HTR-8/SVneo (cell line): ENCODE results near the gene HSD11B2.

ENCODE experiments used
- DNase-seq: peaks from one replicate; pipeline ENCODE4 v3.0.0; 2011; ENCODE audit warnings: low spot score, mixed read lengths; ENCODE audit not compliant: insufficient read length
- FAIRE-seq: peaks from 2 replicates; lab custom pipeline; 2011; peaks lifted over from hg19 to GRCh38; lab: Jason Lieb, UNC

Gene HSD11B2

DNA sequence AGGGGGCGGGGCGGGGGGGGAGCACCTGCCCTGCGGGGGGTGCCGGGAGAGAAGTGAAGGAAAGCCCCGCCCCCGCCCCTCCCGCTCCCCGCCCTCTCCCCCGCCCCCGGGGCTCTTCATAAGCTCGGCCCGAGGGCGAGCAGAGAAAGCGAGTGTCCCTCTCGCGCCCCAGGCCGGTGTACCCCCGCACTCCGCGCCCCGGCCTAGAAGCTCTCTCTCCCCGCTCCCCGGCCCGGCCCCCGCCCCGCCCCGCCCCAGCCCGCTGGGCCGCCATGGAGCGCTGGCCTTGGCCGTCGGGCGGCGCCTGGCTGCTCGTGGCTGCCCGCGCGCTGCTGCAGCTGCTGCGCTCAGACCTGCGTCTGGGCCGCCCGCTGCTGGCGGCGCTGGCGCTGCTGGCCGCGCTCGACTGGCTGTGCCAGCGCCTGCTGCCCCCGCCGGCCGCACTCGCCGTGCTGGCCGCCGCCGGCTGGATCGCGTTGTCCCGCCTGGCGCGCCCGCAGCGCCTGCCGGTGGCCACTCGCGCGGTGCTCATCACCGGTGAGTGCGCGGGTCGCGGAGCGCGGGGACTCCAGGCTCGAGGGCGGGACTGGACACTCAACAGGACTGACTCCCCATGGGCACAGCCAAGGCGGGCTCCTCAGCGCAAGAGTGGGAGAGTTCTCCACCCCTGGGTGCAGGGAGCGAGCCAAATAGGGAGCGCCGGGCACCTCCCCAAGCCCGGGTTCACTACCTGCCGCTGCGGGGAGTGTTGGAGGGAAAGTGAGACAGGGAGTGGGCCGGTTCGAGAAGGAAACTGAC, at the start of gene HSD11B2:
Gene HSD11B2, plus strand, starts transcription at position 145 of the 798 bp plus-strand sequence. Its CDS starts 128 bp downstream, at position 273.
- FAIRE-seq (peak; percentile 79), DNase-seq (peak; percentile 58)

- DNase-seq (no peak), FAIRE-seq (no peak)
These were observed 47.6 kb upstream of the HSD11B2 start for GRCh38 chr16:67383284-67383683.

- DNase-seq: no peak
- FAIRE-seq: no peak
These were observed 46.0 kb upstream of the HSD11B2 start for GRCh38 chr16:67384778-67385510.

DNA sequence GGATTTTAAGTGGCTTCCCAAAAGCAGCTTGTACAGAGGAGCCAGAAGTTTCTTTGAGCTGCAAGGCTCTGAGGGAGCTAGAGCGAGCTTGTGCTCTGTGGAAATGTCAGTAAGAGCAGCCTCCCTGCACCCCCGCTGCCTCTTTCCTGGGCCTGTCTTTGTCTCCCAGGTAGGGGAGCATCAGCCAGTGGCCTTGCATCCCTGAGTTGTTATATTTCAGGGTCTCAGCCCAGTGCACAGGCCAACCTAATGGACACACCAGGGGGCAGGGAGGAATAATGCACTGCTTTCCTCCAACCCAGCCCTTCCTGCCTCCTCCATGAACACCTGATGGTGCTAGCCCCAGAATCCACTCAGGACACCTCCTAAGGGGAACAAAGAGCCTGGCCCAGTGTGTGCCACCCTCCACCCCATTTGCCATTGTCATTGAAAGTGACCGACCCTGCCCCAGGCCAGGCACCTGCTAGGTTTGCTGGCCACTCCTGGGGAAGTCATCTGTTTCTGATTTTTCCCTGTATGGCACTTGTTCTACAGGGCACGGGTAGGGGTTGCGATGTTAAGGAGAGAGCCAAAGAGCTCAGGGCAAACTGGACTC, 44.0 kb upstream of the HSD11B2 start:
- FAIRE-seq: no peak
- no peak for DNase-seq

- no peak for FAIRE-seq
These were observed 43.3 kb upstream of the HSD11B2 start for GRCh38 chr16:67387479-67388079.

DNA sequence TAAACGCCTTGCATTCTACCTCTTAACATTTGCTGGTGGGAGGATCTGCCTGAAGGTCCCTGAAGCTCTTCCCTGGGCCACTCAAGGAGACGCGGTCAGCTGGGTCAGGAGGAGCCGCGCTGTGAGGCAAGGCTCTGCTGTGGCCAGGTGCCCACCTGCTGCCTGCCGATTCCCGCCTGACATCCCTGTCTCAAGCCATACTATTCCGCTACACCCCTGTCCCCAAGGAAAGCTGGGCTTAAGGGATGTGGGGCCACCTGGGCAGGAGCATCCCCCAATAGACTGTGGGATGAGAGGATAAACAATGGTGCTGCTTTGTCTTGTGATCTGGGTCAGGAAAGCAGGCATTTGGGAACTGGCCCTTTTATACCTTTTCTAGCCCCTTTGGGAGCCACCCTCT, 42.7 kb upstream of the HSD11B2 start:
- DNase-seq (no peak), FAIRE-seq (no peak)

More at GRCh38 chr16:67387479-67388079, 43.3 kb upstream of the HSD11B2 start:
- no peak for DNase-seq

GRCh38 chr16:67388591-67388990, 42.3 kb upstream of the HSD11B2 start:
- no peak for DNase-seq
- peak; percentile 13 for FAIRE-seq

DNA sequence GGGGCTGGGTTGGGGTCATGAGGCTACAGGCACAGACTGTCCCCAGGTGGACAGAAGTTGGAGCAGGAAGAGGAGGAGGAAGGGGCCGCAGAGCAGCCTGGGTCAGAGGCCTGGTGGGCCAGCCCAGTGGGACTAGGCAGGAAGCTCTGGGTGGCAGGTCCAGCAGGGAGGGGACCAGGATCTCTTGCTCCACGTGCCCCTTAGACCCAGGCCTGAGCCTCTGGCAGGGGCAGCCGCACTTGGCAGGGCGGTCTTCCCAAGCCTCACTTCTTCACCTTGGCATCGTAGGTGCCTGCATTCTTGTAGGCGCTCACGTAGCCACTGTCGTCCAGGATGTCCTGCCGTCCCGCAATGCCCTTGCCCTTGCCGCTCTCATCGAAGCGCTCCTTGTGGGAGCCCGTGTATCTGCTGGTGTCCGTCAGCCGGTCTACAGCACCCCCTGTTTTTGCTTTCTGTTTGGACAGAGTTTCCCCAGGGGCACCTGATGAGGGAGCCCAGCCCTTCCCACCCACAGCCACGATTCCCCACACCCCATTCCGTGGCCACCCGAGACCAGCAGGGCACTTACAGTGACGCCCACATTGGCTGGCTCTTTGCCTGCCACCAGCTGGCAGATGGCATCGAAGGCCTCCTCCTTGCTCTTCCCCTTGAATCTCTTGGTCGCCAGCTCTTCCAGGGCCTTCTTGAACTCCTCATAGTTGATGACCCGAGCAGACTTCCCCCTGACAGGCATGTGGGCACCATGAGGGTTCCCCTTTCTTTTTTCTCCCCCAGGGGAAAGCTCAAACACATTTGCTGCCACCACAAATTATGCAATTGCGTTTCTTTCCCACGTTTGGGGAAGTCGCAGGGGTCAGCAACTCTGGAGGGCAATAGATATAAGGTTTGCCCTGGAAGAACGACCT, 40.8 kb upstream of the HSD11B2 start:
- FAIRE-seq (no peak), DNase-seq (no peak)

GRCh38 chr16:67390816-67391423, 40.0 kb upstream of the HSD11B2 start:
- no peak for FAIRE-seq

GRCh38 chr16:67391424-67392300, 39.3 kb upstream of the HSD11B2 start:
- FAIRE-seq: no peak
- no peak for DNase-seq

More at GRCh38 chr16:67390816-67391423, 40.0 kb upstream of the HSD11B2 start:
- no peak for DNase-seq

GRCh38 chr16:67392301-67393059, 38.4 kb upstream of the HSD11B2 start:
- FAIRE-seq (peak; percentile 72), DNase-seq (no peak)

DNA sequence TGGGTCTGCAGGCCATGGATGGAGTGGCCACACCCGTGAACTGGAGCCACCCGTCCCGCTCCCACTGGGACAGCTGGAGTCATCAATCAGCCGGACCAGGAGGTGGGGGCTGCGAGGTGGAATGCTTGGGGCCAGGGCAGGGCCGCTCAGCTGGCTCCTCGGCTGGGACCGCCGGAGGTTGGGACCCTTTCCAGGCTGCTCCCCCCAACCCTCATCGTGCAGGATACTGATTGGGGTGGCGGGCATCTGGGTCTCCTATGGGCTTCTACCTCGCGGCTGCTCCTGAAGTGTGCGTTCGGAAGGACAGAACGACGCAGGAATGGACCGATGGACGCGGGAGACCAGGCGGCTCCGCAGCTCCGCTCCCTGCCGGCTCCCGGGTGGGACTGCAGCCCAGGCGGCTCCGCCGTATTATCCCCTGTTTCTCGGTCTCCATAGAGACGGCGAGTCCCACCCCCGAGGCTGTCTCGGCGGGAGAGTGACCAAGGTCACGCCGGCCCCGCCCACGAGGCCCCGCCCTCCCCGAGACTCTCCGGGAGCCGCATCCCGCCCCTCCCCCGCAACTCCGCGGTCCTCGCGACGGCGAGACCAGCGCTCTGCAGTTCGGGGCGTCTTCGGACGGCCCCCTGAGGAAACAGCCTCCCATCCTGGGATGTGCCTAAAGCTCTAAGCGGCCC, 37.7 kb upstream of the HSD11B2 start, which contains the start of gene TPPP3:
Gene TPPP3, minus strand, starts transcription at position 388 of the 677 bp plus-strand sequence. CDS start 2,387 bp downstream, outside the sequence.
- DNase-seq (peak; percentile 90), FAIRE-seq (peak; percentile 38)

DNA sequence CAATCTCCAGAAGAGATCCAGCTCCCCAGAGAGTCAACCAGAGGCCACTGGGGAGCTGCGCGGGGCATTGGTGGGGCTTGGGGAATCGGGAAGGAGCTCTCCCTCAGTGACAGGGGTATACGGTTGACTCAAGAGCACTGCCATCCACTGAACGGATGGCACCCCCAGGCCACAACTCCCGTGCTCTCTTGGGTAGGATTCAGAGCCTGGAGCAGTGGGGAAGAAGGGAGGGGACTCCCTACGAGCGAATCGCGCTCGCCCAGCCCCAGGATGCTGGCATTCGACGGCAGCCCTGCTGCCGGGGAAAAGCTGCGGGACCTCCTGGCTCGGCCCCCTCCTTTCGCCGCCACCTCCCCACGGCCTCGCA, 37.1 kb upstream of the HSD11B2 start:
- DNase-seq (no peak), FAIRE-seq (no peak)

GRCh38 chr16:67394155-67395104, 36.5 kb upstream of the HSD11B2 start:
- no peak for FAIRE-seq
- DNase-seq: no peak

DNA sequence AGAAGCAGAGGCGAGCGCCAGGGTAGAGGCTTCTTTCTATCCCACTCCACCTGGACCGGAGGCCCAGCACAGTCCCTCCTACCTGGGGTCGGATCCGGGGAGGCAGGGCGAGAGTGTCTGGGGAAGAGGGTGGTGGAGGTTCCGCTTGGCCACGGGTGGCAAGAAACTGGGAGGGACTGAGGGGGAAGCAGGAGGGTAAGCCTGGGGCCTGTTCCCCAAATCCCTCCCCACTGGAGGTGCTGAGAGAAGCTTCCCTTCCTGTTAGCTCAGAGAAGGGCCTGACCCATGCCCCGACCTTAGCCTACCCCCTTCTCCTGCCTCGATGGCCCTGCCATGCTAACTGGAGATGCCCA, 35.8 kb upstream of the HSD11B2 start:
- DNase-seq (no peak), FAIRE-seq (no peak)
